Panc1 (cell line): ENCODE results near the gene PHC1. TPM values are rescaled to one million over a fixed set of nuclear protein-coding genes. Genes with fewer than 3 reads are reported as not detected.
"Not testable (repeated sequence)": the region's sequence is repeated elsewhere in the genome, so short reads cannot be mapped to it uniquely, and the experiment has no call there.

ENCODE experiments used
- ATAC-seq: fragments of 200-7000 bp; cut with Tn5 transposase; 2 replicates; pipeline ENCODE4 v1.9.1; 2020; ENCODE audit warnings: mild to moderate bottlenecking, moderate library complexity
- BruUV-seq: library from RNA; stranded (reverse); fragments of 400-500 nt; replicated peaks from 2 replicates; lab custom pipeline; 2021; lab: Mats Ljungman, UMichigan
- CTCF ChIA-PET: fragments of 300-600 bp; sonication (Branson Sonifier 250); formaldehyde crosslinking; loops from one replicate; lab custom pipeline; 2022; ENCODE audit warnings: antibody characterized with exemption; lab: Charles Lee
- POLR2A ChIA-PET: fragments of 300-600 bp; sonication (Branson Sonifier 250); formaldehyde crosslinking; loops from one replicate; lab custom pipeline; 2022; ENCODE audit warnings: antibody characterized with exemption; lab: Charles Lee
- DNase-seq: peaks from one replicate; pipeline ENCODE4 v3.0.0-alpha.2; 2010; ENCODE audit warnings: low read depth, low spot score
- H3K27ac ChIP-seq: 2 replicates; pipeline ENCODE4 v1.5.1; 2011; ENCODE audit warnings: mild to moderate bottlenecking, low read length, inconsistent platforms
- H3K27me3 ChIP-seq: fragments of 200-500 bp; sonication (Bioruptor generic); 2 replicates; pipeline ENCODE4 v1.6.0; 2014; ENCODE audit warnings: low read length, inconsistent platforms; ENCODE audit not compliant: control insufficient read depth, insufficient read depth
- H3K36me3 ChIP-seq: fragments of 200-500 bp; sonication (Bioruptor generic); 2 replicates; pipeline ENCODE4 v1.5.1; 2014; ENCODE audit warnings: inconsistent platforms, mild to moderate bottlenecking, low read length, moderate library complexity; ENCODE audit not compliant: control insufficient read depth, insufficient read depth
- H3K4me1 ChIP-seq: 2 replicates; pipeline ENCODE4 v1.5.1; 2011; ENCODE audit warnings: inconsistent platforms, mild to moderate bottlenecking, low read length, moderate library complexity; ENCODE audit not compliant: control insufficient read depth, insufficient read depth
- H3K4me3 ChIP-seq, 2 experiments: 2 replicates each; pipeline ENCODE4 v1.5.1; 2011 to 2012; ENCODE audit warnings: low read depth in 2 of 2, low read length in 2 of 2, mild to moderate bottlenecking in 2 of 2, inconsistent platforms in 1 of 2, moderate library complexity in 1 of 2
- H3K9me3 ChIP-seq: fragments of 200-500 bp; sonication (Bioruptor generic); 2 replicates; pipeline ENCODE4 v1.5.1; 2014; ENCODE audit warnings: low read depth, mild to moderate bottlenecking, inconsistent platforms, low read length, moderate library complexity; ENCODE audit not compliant: control insufficient read depth, insufficient read depth
- POLR2AphosphoS5 ChIP-seq: IDR thresholded peaks from 2 replicates; pipeline ENCODE4 v1.6.1; 2012; ENCODE audit warnings: mild to moderate bottlenecking, low read depth, low read length, moderate library complexity
- SIN3A ChIP-seq: IDR thresholded peaks from 2 replicates; pipeline ENCODE4 v1.6.1; 2012; ENCODE audit warnings: low read depth, mild to moderate bottlenecking, low read length, moderate library complexity, borderline replicate concordance; ENCODE audit not compliant: insufficient read depth
- TCF7L2 ChIP-seq: IDR thresholded peaks from 2 replicates; pipeline ENCODE4 v1.6.1; 2011; ENCODE audit warnings: mild to moderate bottlenecking, low read depth, low read length, inconsistent platforms
- in situ Hi-C: cut with HindIII; loops from 2 replicates; pipeline ENCODE4 v1.10.0; 2016; ENCODE audit warnings: low sequenced_read_pairs, low pct_unique_long_range_greater_than_20kb
- intact Hi-C: fragments of 100-400 bp; cut with micrococcal nuclease; formaldehyde crosslinking; loops from one replicate; pipeline ENCODE4 v1.10.0; 2022; ENCODE audit not compliant: unreplicated experiment
- total RNA-seq: library from RNA; stranded (reverse); gene quantifications from one replicate; pipeline ENCODE4 v1.2.1, GENCODE V29; 2021; ENCODE audit not compliant: unreplicated experiment
- TF ChIP-seq, protein P1 (sequence below): fragments of 450-650 bp; IDR thresholded peaks from 2 replicates; pipeline ENCODE4 v1.5.1; 2017; ENCODE audit warnings: mild to moderate bottlenecking
- TF ChIP-seq, protein P2 (sequence below), 2 experiments: IDR thresholded peaks; 2 replicates each; pipeline ENCODE4 v1.6.1; 2011 to 2012; ENCODE audit warnings: low read depth in 2 of 2, control low read depth in 1 of 2, low read length in 1 of 2, mild to moderate bottlenecking in 1 of 2, moderate library complexity in 1 of 2; ENCODE audit not compliant: insufficient read depth in 1 of 2

Gene PHC1
- total RNA-seq, 1 experiment from 2014 or later, result 15.6 TPM

DNA sequence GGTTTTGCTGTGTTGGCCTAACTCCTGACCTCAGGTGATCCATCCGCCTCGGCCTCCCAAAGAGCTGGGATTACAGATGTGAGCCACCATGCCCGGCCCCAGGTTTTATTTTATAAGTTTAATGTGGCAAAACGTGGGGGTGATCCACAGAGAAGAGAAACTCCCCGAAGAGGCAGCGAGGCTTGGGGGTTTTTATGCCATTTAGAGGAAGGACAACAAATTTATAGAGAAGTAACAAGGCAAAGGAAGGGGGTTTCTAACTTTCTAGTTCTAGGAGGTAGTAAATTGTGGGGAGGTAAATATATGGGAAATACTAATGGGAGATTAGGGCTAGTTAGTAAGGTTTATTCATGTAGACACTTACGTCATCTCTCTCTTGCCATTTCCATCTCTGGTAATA, 17.2 kb upstream of the PHC1 start:
- Histone ChIP-seq H3K9me3 (no peaks in the 10 kb centered on the region), H3K27ac (no peak overlapping the region), H3K4me3 (no peak overlapping the region), H3K36me3 (no peaks in the 10 kb centered on the region), H3K4me1 (no peaks in the 10 kb centered on the region), H3K27me3 (no peaks in the 10 kb centered on the region; the same call in 1 of the 2 replicates)
- TF ChIP-seq SIN3A (no peak), POLR2AphosphoS5 (no peak), TCF7L2 (no peak)
- TF ChIP-seq, protein P1, sequence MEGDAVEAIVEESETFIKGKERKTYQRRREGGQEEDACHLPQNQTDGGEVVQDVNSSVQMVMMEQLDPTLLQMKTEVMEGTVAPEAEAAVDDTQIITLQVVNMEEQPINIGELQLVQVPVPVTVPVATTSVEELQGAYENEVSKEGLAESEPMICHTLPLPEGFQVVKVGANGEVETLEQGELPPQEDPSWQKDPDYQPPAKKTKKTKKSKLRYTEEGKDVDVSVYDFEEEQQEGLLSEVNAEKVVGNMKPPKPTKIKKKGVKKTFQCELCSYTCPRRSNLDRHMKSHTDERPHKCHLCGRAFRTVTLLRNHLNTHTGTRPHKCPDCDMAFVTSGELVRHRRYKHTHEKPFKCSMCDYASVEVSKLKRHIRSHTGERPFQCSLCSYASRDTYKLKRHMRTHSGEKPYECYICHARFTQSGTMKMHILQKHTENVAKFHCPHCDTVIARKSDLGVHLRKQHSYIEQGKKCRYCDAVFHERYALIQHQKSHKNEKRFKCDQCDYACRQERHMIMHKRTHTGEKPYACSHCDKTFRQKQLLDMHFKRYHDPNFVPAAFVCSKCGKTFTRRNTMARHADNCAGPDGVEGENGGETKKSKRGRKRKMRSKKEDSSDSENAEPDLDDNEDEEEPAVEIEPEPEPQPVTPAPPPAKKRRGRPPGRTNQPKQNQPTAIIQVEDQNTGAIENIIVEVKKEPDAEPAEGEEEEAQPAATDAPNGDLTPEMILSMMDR, result no peak
- TF ChIP-seq, protein P2, sequence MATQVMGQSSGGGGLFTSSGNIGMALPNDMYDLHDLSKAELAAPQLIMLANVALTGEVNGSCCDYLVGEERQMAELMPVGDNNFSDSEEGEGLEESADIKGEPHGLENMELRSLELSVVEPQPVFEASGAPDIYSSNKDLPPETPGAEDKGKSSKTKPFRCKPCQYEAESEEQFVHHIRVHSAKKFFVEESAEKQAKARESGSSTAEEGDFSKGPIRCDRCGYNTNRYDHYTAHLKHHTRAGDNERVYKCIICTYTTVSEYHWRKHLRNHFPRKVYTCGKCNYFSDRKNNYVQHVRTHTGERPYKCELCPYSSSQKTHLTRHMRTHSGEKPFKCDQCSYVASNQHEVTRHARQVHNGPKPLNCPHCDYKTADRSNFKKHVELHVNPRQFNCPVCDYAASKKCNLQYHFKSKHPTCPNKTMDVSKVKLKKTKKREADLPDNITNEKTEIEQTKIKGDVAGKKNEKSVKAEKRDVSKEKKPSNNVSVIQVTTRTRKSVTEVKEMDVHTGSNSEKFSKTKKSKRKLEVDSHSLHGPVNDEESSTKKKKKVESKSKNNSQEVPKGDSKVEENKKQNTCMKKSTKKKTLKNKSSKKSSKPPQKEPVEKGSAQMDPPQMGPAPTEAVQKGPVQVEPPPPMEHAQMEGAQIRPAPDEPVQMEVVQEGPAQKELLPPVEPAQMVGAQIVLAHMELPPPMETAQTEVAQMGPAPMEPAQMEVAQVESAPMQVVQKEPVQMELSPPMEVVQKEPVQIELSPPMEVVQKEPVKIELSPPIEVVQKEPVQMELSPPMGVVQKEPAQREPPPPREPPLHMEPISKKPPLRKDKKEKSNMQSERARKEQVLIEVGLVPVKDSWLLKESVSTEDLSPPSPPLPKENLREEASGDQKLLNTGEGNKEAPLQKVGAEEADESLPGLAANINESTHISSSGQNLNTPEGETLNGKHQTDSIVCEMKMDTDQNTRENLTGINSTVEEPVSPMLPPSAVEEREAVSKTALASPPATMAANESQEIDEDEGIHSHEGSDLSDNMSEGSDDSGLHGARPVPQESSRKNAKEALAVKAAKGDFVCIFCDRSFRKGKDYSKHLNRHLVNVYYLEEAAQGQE (IDR thresholded peaks at IDR 0.05; ENCODE audit: insufficient read depth in 1 of 2, low read depth in 2 of 2, low read length in 1 of 2), result no peak
- CTCF ChIA-PET, result interaction anchor here (0.6 kb wide), 1 partner anchor 240 kb away, joined by 12 read pairs; no protein-coding TSS in a partner anchor
- intact Hi-C loops, result loop anchor here (10.0 kb wide), 1 partner anchor 112 kb away; no protein-coding TSS in a partner anchor
- in situ Hi-C loops, result no loop called here
- ATAC-seq (no peak), DNase-seq (no peak)
- no TSS peak for BruUV-seq
- POLR2A ChIA-PET, result no interaction called here

DNA sequence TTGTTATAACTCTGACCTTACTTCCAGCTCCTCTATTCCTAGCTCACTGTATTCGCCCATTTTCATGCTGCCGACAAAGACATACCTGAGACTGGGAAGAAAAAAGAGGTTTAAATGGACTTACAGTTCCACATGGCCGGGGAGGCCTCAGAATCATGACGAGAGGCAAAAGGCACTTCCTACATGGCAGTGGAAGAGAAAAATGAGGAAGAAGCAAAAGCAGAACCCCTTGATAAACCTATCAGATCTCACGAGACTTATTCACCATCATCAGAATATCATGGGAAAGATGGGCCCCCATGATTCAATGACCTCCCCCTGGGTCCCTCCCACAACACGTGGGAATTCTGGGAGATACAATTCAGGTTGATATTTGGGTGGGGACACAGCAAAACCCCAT, 14.5 kb upstream of the PHC1 start:
- no TSS peak for BruUV-seq
- ATAC-seq, result no peak
- no peaks in the 10 kb centered on the region for H3K4me1 ChIP-seq
- no peaks in the 10 kb centered on the region for H3K36me3 ChIP-seq
- H3K4me3 ChIP-seq, result no peak overlapping the region
- DNase-seq, result no peak
- H3K27ac ChIP-seq, result no peak overlapping the region
- ChIA-PET POLR2A (no interaction called here), CTCF (no interaction called here)
- H3K27me3 ChIP-seq, result no peaks in the 10 kb centered on the region
- in situ Hi-C loops, result no loop called here
- H3K9me3 ChIP-seq, result no peaks in the 10 kb centered on the region
- intact Hi-C loops, result loop anchor here (10.0 kb wide), 1 partner anchor 115 kb away; no protein-coding TSS in a partner anchor
- TF ChIP-seq, protein P2 (IDR thresholded peaks at IDR 0.05; ENCODE audit: insufficient read depth in 1 of 2, low read depth in 2 of 2, low read length in 1 of 2), result no peak
- TF ChIP-seq POLR2AphosphoS5 (no peak), TCF7L2 (no peak), SIN3A (no peak)
- TF ChIP-seq, protein P1, result no peak

DNA sequence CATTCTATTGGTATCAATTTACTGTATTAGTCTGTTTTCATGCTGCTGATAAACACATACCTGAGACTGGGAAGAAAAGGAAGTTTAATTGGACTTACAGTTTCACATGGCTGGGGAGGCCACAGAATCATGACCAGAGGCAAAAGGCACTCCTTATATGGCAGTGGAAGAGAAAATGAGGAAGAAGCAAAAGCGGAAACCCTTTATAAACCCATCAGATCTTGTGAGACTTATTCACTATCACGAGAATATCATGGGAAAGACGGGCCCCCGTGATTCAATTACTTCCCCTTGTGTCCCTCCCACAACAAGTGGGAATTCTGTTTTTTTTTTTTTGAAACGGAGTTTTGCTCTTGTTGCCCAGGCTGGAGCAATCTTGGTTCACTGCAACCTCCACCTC, 11.6 kb upstream of the PHC1 start:
- BruUV-seq, H3K27ac ChIP-seq, H3K9me3 ChIP-seq, CTCF ChIA-PET, H3K27me3 ChIP-seq, H3K36me3 ChIP-seq, H3K4me3 ChIP-seq, POLR2A ChIA-PET, H3K4me1 ChIP-seq, in situ Hi-C loops, DNase-seq, intact Hi-C loops, ATAC-seq: not testable (repeated sequence)
